Activated T-cell treated with anti-CD3 and anti-CD28 coated beads, Interleukin-2, amount 50 U/mL, for 4 hours (primary cell): ENCODE data around the gene MAK. TPM values are rescaled to one million over a fixed set of nuclear protein-coding genes. Genes with fewer than 3 reads are reported as not detected.
"Not testable (repeated sequence)": the region's sequence is repeated elsewhere in the genome, so short reads cannot be mapped to it uniquely, and the experiment has no call there.

Source experiments
- ATAC-seq, 2 donors: fragments of 200-7000 bp; cut with Tn5 transposase; one replicate each; pipeline ENCODE4 v1.10.0; 2021
- DNase-seq: peaks from one replicate; pipeline ENCODE4 v3.0.0-alpha.2; 2020
- H3K27me3 Mint-ChIP-seq: one replicate; pipeline ENCODE4 v1.8.0; 2021; ENCODE audit warnings: low read depth, mixed read lengths
- H3K36me3 Mint-ChIP-seq: one replicate; pipeline ENCODE4 v1.8.0; 2022; ENCODE audit warnings: mixed read lengths; ENCODE audit not compliant: insufficient read depth
- H3K4me1 Mint-ChIP-seq: one replicate; pipeline ENCODE4 v1.8.0; 2021; ENCODE audit warnings: low read depth, mixed read lengths
- H3K4me3 Mint-ChIP-seq: one replicate; pipeline ENCODE4 v1.8.0; 2021; ENCODE audit warnings: mild to moderate bottlenecking, moderate library complexity, mixed read lengths
- H3K9me3 Mint-ChIP-seq: one replicate; pipeline ENCODE4 v1.8.0; 2021; ENCODE audit warnings: mixed read lengths
- total RNA-seq, 3 donors: library from RNA; stranded (reverse); gene quantifications; one replicate each; pipeline ENCODE4 v1.2.1, GENCODE V29; 2021

The MAK gene
- total RNA-seq, 3 donors from 2014 or later, result 0.35 to 0.84 (median 0.58) TPM

DNA sequence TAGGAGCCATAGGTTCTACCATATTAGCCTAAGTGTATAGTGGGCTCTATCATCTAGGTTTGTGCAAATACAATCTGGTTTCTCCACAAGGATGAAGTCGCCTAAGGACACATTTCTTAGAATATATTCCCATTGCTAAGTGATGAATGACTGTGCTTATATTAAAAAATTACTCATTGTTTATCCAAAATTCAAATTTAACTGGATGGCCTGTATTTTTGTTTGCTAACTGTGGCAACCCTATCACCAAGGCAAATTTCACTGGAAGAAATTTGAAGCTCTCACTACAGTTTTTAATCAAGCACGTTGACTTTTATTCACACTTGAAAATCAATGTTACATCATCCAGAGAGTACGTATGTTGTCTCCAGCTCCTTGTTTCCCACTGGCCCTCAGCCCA, 29.6 kb upstream of the MAK start:
- ATAC-seq, result no peak
- no peaks in the 10 kb centered on the region for H3K36me3 Mint-ChIP-seq
- H3K27me3 Mint-ChIP-seq, result peaks cover 5% of the 10 kb centered on the region
- H3K4me1 Mint-ChIP-seq, result no peaks in the 10 kb centered on the region
- H3K4me3 Mint-ChIP-seq, result no peak overlapping the region
- H3K9me3 Mint-ChIP-seq, result no peaks in the 10 kb centered on the region
- DNase-seq, result no peak

- not testable (repeated sequence) for DNase-seq, ATAC-seq, H3K4me3 Mint-ChIP-seq, H3K27me3 Mint-ChIP-seq, H3K9me3 Mint-ChIP-seq, H3K36me3 Mint-ChIP-seq, H3K4me1 Mint-ChIP-seq
Measured at GRCh38 chr6:10866709-10867108, 28.4 kb upstream of the MAK start.

GRCh38 chr6:10863031-10863430, 24.7 kb upstream of the MAK start:
- not testable (repeated sequence) for H3K4me1 Mint-ChIP-seq, H3K4me3 Mint-ChIP-seq, H3K36me3 Mint-ChIP-seq, H3K27me3 Mint-ChIP-seq, H3K9me3 Mint-ChIP-seq, DNase-seq, ATAC-seq

DNA sequence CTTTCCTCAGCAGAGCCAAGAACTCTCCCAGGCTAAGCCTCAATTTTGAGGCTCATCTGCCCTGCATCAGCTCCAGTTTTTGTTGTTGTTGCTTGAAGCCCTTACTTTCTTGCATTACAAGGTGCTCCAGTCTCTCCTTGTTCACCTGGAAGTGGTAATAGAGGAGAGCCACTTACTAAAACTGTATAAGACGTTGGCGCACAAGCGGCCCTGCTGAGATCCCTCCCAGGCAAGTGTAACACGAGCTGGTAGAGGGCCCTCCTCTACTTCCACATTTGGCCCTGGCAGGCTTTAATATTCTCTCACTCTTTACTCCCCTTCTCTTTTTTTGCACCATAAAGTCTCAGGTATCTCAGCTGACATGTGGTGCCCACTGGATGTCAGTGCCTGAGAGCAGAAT, 24.0 kb upstream of the MAK start:
- Mint-ChIP-seq H3K9me3 (no peaks in the 10 kb centered on the region), H3K36me3 (no peaks in the 10 kb centered on the region), H3K27me3 (peaks cover 3% of the 10 kb centered on the region), H3K4me1 (no peaks in the 10 kb centered on the region), H3K4me3 (no peak overlapping the region)
- ATAC-seq (no peak), DNase-seq (no peak)

GRCh38 chr6:10861086-10861485, 22.7 kb upstream of the MAK start:
- H3K36me3 Mint-ChIP-seq, result no peaks in the 10 kb centered on the region
- DNase-seq (no peak), ATAC-seq (no peak)
- H3K9me3 Mint-ChIP-seq, result no peaks in the 10 kb centered on the region
- H3K4me3 Mint-ChIP-seq, result no peak overlapping the region
- peaks cover 8% of the 10 kb centered on the region for H3K27me3 Mint-ChIP-seq
- no peaks in the 10 kb centered on the region for H3K4me1 Mint-ChIP-seq

DNA sequence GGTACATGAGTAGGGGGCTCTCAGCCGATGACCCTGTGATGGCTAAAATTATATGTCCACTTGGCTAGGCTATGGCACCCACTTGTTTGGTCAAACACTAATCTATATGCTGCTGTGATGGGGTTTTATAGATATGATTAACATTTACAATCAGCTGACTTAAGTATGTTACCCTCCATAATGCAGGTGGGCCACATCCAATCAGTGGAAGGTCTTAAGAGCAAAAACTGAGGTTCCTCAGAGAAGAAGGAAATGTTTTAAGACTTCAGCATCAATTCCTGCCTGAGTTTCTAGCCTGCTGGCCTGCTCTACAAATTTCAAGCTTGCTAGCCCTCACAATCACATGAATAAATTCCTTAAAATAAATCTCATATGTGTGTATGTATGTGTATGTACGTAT, 18.9 kb upstream of the MAK start:
- ATAC-seq (no peak), DNase-seq (no peak)
- Mint-ChIP-seq H3K9me3 (peaks cover 13% of the 10 kb centered on the region), H3K36me3 (no peaks in the 10 kb centered on the region), H3K4me3 (no peak overlapping the region), H3K27me3 (peaks cover 12% of the 10 kb centered on the region), H3K4me1 (no peaks in the 10 kb centered on the region)

DNA sequence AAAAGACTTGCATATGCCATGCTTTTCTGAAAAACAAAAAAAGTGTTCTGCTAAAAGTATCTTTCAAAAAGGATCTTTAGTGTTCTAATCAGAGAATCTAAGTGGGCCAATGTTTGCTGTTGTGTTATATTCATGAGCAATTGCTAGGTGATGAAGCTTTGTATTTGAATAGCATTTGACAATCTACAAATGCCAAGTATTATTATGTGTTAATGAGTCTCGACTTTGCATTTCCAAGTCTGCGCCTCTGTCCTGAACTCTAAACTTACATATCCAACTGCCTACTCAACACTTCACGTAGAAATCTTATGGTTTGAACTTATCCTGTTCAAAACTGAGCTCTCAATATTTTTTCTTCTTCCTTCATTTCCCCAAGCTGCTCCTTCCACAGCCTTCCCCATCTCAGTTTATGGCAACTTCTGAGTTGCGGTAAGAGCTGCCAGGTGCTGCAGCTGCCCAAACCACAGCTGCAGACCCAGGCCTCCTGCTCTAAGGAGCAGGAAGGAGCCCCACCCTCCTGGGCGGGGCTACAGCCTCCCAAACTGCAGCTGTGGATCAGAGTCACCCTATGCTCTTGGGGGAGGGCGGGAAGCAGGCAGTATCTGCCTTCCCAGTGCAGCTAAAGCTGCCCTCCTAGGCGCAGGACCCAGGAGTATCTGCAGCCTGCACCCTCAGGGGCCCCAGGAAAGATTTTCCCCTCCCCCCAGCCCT, 16.7 kb upstream of the MAK start:
- ATAC-seq, result no peak
- DNase-seq, result no peak
- Mint-ChIP-seq H3K36me3 (no peaks in the 10 kb centered on the region), H3K4me1 (no peaks in the 10 kb centered on the region), H3K27me3 (peaks cover 23% of the 10 kb centered on the region), H3K4me3 (no peak overlapping the region), H3K9me3 (peaks cover 13% of the 10 kb centered on the region)

DNA sequence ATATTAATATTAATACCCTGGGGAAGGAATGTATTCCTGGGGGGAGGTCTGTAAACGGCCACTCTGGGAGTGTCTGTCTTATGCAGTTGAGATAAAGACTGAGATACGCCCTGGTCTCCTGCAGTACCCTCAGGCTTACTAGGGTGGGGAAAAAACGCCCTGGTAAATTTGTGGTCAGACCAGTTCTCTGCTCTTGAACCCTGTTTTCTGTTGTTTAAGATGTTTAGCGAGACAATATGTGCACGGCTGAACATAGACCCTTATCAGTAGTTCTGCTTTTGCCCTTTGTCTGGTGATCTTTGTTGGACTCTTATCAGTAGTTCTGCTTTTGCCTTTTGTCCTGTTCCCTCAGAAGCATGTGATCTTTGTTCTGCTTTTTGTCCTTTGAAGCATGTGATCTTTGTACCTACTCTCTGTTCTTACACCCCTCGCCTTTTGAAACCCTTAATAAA, 15.5 kb upstream of the MAK start:
- H3K4me1 Mint-ChIP-seq, ATAC-seq, H3K4me3 Mint-ChIP-seq, H3K36me3 Mint-ChIP-seq, DNase-seq: not testable (repeated sequence)
- Mint-ChIP-seq H3K27me3 (peaks cover 23% of the 10 kb centered on the region), H3K9me3 (peaks cover 13% of the 10 kb centered on the region)

GRCh38 chr6:10852361-10852960, 14.1 kb upstream of the MAK start:
- DNase-seq, result no peak
- Mint-ChIP-seq H3K36me3 (no peaks in the 10 kb centered on the region), H3K4me3 (no peak overlapping the region), H3K4me1 (no peaks in the 10 kb centered on the region), H3K27me3 (peaks cover 20% of the 10 kb centered on the region), H3K9me3 (peaks cover 13% of the 10 kb centered on the region)
- no peak for ATAC-seq

DNA sequence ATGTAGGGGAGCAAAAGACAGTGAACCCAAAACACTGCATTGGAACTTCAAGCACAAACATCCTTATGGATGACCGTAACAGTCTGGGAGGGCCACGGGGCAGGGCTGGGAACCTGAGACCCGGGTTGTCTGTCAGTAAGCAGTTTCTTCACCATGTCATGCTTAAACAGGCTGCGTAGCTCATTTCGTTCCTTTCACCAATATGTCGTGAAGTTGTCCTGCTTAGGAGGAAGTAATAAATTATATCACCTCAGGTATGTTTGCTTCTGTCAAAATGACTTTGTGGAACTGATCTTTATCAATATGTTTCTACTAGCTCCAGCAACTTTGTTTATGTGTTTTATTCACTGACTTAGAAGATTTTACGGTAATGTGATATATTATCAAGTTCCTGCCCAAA, 12.4 kb upstream of the MAK start:
- Mint-ChIP-seq H3K4me3 (no peak overlapping the region), H3K27me3 (peaks cover 18% of the 10 kb centered on the region), H3K36me3 (no peaks in the 10 kb centered on the region), H3K9me3 (peaks cover 13% of the 10 kb centered on the region), H3K4me1 (no peaks in the 10 kb centered on the region)
- ATAC-seq (no peak), DNase-seq (no peak)

DNA sequence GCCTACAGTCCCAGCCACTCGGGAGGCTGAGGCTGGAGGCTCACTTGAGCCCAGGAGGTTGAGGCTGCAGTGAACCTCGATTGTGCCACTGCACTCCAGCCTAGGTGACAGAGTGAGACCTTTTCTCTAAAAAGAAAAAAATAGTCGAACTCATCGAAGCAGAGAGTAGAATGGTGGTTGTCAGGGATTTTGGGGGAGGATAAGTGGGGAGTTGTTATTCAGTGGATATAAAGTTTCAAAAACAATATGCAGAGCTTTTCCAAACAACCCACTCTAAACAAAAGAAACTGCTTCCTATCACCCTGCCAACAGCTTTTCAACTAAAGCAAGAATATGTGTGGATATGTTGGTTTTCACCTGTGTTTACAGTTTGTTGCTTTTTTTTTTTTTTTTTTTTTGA, 11.6 kb upstream of the MAK start:
- Mint-ChIP-seq H3K4me3 (no peak overlapping the region), H3K9me3 (peaks cover 13% of the 10 kb centered on the region), H3K4me1 (no peaks in the 10 kb centered on the region), H3K27me3 (peaks cover 18% of the 10 kb centered on the region), H3K36me3 (no peaks in the 10 kb centered on the region)
- no peak for ATAC-seq
- no peak for DNase-seq

DNA sequence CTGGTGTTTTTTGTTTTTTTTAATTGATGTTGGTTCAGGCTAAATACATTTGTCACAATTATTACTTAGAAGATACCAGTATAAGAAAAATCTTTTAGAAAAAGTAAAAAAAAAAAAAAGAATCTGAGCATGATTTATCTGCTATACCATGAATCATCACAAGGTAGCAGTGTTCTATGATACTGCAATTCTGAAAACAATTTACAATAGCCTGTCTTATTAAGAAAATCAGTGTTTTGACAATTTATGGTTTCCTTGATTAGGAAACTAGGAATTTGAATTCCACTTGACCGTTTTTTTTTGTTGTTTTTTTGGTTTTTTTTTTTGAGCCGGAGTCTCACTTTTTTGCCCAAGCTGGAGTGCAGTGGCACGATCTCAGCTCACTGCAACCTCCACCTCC, 9.3 kb upstream of the MAK start:
- ATAC-seq, result no peak
- no peaks in the 10 kb centered on the region for H3K9me3 Mint-ChIP-seq
- H3K27me3 Mint-ChIP-seq, result peaks cover 18% of the 10 kb centered on the region
- DNase-seq, result no peak
- H3K36me3 Mint-ChIP-seq, result peaks cover 2% of the 10 kb centered on the region
- H3K4me1 Mint-ChIP-seq, result no peaks in the 10 kb centered on the region
- no peak overlapping the region for H3K4me3 Mint-ChIP-seq

- H3K27me3 Mint-ChIP-seq, result peaks cover 31% of the 10 kb centered on the region
- H3K4me3 Mint-ChIP-seq, result no peak overlapping the region
- H3K9me3 Mint-ChIP-seq, result no peaks in the 10 kb centered on the region
- peaks cover 10% of the 10 kb centered on the region for H3K4me1 Mint-ChIP-seq
- H3K36me3 Mint-ChIP-seq, result peaks cover 2% of the 10 kb centered on the region
- DNase-seq (no peak), ATAC-seq (no peak)
Measured at GRCh38 chr6:10843554-10843953, 5.2 kb upstream of the MAK start.

GRCh38 chr6:10838794-10839333, 525 bp upstream of the MAK start:
- H3K36me3 Mint-ChIP-seq, result peaks cover 2% of the 10 kb centered on the region
- peak overlapping the region; percentile 81 for H3K4me3 Mint-ChIP-seq
- H3K4me1 Mint-ChIP-seq, result peaks cover 24% of the 10 kb centered on the region
- DNase-seq, result no peak
- peaks cover 56% of the 10 kb centered on the region for H3K27me3 Mint-ChIP-seq
- peak; percentile 66 to 70 for ATAC-seq
- H3K9me3 Mint-ChIP-seq, result no peaks in the 10 kb centered on the region

- no peak for ATAC-seq
- H3K27me3 Mint-ChIP-seq, result peaks cover 56% of the 10 kb centered on the region
- peaks cover 24% of the 10 kb centered on the region for H3K4me1 Mint-ChIP-seq
- DNase-seq, result no peak
- no peaks in the 10 kb centered on the region for H3K36me3 Mint-ChIP-seq
- peak overlapping the region; percentile 81 for H3K4me3 Mint-ChIP-seq
- H3K9me3 Mint-ChIP-seq, result no peaks in the 10 kb centered on the region
Measured at GRCh38 chr6:10837622-10837994, 731 bp downstream of the MAK start.
